IPS-NIHi7 (cell line): ENCODE measurements around the gene ATRX.
"Not testable (repeated sequence)": the region's sequence is repeated elsewhere in the genome, so short reads cannot be mapped to it uniquely, and the experiment has no call there.

ENCODE experiments used
- DNase-seq: peaks from one replicate; pipeline ENCODE4 v3.0.0; 2012; ENCODE audit warnings: mixed read lengths; ENCODE audit errors: extremely low spot score

Gene ATRX

GRCh38 chrX:77628294-77629025 is 157.6 kb downstream of the ATRX start:
- DNase-seq, result no peak

DNA sequence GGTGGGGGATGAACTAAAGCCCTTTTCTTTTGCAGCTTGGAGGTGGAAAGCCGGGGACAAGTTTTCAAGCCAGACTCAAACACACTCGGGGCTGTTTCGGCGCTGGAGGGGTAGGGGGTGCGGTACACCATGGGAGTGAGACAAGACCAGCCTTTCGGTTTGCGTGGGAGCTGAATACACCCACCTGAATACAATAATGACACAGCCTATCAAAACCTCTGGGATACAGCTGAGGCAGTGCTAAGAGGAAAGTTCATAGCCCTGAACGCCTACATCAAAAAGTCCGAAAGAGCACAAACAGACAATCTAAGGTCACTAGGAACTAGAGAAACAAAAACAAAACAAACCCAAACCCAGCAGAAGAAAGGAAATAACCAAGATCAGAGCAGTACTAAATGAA is 163.3 kb downstream of the ATRX start:
- no peak for DNase-seq

DNA sequence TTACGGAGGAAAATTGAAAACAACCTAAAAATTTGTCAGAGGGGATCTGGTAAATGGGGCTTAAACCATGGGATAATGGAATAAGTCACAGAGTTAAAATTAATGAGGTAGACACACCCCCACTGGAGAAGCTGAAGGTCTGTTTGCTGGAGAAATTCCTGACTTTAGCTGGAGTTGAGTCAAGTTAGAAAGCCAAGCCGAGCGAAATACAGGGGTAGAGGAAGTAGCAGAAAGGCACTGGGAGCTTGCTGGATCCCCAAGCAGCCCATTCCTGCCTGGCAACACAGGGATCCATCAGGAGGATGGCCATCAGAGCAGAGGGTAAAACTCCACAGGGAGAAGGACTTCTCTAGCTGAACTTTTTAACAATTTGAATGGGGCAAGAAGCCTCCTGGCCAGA is 163.8 kb downstream of the ATRX start:
- DNase-seq, result no peak

DNA sequence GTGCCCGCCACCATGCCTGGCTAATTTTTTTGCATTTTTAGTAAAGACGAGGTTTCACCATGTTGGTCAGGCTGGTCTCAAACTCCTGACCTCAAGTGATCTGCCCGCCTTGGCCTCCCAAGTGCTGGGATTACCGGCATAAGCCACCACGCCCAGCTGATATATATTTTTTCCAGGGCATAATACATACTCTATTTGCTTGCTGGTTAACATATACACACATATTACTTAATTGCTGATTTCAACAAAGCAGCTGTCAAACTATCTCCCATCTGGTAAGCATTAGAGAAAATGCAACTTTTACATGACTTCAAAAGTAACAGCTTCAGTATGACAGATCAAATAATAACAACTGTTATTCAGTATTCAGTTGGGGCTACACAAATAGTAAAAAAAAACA is 164.6 kb downstream of the ATRX start:
- not testable (repeated sequence) for DNase-seq

DNA sequence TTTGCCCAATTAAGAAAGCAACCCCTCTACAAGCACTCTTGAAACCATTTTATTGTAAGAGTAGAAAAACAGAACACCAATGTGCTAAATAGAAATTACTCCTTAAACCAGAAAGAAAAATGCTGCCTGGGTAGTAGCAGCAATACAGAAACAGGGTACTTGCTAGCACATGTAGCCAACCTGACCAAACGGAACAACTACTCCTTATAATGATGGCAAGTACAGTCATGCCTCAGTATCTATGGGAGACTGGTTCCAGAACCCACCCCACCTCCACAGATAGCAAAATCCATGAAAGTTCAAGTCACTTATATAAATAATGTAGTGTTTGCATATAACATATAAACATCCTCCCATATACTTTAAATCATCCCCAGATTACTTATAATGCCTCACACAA is 168.8 kb downstream of the ATRX start:
- no peak for DNase-seq

- no peak for DNase-seq
Observed at GRCh38 chrX:77603635-77604336, 182.2 kb downstream of the ATRX start.

DNA sequence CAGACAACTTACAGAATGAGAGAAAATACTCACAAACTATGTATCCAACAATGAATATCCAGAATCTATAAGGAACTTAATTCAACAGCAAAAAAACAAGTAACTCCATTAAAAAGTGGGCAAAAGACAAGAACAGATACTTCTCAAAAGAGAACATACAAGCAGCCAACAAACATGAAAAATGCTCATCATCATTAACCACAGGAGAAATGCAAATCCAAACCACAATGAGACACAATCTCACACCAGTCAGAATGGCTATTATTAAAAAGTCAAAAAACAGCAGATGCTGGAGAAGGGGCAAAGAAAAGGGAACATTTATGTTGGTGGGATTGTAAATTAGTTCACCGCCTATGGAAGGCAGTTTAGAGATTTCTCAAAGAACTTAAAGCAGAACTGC is 188.5 kb downstream of the ATRX start:
- DNase-seq, result no peak

DNA sequence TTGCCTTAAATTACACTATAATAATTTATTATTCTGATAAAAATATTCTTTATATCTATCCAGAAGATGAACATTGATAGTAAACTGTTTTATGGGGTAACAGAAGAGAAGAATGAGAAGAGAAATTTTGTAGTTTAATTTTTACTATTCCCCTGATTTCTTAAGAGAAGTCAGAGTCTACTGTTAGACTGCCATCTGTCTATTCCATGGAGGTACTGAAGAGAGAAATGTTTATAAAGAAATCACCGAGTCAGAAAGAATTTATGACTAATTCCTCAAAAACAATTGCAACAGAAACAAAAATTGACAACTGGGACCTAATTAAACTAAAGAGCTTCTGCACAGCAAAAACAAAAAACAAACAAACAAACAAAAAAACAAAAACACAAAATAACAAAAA is 188.9 kb downstream of the ATRX start:
- peak; percentile 7 for DNase-seq

GRCh38 chrX:77595848-77596247 is 190.2 kb downstream of the ATRX start:
- no peak for DNase-seq

- no peak for DNase-seq
Observed at GRCh38 chrX:77572322-77572721, 213.7 kb downstream of the ATRX start.

DNA sequence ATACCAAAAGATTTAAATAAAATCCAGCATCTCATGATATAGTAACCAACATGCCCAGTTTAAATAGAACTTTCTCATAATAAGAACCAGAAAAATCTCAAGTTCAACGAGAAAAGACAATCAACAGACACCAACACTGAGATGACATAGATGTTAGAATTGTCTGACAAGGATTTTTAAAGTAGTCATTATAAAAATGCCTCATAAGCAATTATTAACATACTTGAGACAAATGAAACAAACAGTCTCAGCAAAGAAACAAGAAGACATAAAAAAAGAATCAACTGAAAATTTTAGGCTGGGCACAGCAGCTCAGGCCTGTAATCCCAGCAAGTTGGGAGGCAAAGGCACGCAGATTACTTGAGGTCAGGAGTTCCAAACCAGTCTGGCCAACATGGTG is 220.7 kb downstream of the ATRX start:
- DNase-seq, result no peak

- DNase-seq, result no peak
Observed at GRCh38 chrX:77564823-77565222, 221.2 kb downstream of the ATRX start.

DNA sequence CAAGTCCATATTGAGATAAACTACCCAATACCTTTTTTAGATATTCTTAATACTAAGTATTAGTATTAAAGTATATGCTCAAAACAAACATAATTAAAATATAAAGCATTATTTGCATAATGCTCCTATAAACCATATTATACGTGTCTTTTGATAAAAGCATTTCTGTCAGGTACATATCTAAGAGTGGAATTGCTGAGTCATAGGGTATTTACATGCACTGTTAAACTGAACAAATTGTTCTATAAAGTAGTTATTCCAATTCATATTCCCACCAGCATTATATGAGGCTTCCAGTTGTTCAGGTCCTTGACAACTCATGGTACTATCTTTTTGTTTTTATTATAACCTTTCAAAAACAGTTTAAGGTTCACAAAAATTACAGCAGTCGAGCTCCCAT is 224.6 kb downstream of the ATRX start:
- DNase-seq, result no peak

- DNase-seq, result no peak
Observed at GRCh38 chrX:77556276-77556675, 229.7 kb downstream of the ATRX start.

DNA sequence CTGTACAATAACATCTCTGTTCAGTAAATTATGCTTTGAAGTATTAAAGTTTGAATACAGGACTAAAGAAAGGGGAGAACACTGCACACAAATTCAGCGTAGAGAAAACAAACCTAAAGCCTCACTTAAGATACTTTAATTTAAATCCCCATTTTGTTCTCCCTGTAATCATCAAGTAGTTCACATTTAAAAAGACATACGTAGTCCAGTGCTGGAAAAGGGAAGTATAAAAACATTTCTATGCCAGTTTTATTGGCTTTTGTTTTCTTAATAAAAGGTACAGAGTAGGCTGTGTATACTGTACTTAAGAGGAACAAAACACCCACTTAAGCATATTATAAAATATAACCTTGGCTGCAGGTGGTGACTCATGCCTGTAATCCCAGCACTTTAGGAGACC is 237.3 kb downstream of the ATRX start:
- DNase-seq, result no peak

DNA sequence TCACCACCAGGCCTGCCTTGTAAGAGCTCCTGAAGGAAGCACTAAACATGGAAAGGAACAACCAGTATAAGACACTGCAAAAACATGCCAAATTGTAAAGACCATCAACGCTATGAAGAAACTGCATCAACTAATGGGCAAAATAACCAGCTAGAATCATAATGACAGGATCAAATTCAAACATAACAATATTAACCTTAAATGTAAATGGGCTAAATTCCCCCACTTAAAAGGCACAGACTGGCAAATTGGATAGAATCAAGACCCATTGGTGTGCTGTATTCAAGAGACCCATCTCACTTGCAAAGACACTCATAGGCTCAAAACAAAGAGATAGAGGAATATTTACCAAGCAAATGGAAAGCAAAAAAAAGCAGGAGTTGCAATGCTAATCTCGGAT is 246.2 kb downstream of the ATRX start:
- DNase-seq, result not testable (repeated sequence)

- not testable (repeated sequence) for DNase-seq
Observed at GRCh38 chrX:77531261-77531660, 254.8 kb downstream of the ATRX start.

DNA sequence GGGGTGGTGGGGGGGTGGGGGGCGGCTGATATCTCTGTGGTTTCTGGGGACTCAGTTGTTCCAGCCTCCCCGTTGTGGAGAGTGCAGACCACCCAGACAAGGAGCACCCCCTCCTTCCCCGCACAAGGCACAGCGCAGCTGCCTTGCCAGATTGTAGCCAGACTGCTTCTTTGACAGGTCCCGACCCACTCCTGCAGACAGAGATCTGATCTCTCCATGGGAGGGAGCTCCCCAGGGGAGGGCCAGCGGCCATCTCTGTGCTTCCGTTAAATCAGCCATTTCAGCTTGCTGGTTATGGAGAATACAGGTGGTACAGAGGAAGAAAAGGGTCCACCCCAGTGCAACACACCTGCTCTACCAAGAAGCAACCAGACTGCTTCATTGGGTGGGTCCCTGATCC is 258.0 kb downstream of the ATRX start:
- DNase-seq, result peak; percentile 12

DNA sequence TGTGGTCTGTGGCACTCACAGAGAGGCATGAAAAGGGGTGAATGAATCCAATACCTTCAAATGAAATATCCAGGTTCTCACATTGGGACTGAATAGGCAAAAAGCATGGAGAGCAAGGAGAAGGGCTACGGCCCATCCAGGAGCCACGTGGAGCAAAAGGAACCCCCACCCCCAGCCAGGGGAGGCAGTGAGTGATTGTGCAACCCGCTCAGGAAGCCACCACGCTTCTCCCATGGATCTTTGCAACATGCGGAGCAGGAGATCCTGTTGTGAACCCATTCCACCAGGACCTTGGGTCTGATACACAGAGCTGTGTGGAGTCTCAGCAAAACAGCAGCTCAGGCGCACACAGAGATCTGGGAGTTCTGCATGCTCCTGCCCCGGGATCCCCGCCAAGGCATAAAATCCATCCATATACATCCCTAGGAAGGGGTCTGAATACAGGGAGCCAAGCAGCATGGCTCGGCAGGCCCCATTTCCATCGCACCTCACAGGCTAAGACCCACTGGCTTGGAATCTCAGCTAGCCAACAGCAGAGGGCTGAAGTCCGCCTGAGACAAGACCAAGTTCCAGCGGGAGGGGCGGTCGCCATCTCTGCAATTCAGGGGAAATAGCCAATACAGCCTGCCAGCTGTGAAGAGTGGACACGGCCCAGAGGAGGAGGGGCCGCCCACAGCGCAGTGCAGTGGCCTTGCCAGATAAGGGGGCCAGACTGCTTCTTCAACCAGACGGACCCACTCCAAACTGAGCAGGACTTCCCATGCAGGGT is 258.6 kb downstream of the ATRX start:
- DNase-seq, result peak; percentile 15

GRCh38 chrX:77519765-77520164 is 266.3 kb downstream of the ATRX start:
- DNase-seq, result no peak

DNA sequence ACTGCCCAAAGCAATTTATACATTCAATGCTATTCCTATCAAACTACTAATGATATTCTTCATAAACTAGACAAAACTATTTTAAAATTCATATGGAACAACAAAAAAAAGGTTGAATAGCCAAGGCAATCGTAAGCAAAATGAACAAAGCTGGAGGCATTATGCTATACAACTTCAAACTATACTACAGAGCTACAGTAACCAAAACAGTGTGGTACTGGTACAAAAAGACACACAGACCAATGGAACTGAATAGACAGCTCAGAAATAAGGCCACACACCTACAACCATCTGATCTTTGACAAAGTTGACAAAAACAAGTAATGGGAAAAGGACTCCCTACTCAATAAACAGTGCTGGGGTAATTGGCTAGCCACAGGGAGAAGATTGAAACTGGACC is 271.8 kb downstream of the ATRX start:
- no peak for DNase-seq

DNA sequence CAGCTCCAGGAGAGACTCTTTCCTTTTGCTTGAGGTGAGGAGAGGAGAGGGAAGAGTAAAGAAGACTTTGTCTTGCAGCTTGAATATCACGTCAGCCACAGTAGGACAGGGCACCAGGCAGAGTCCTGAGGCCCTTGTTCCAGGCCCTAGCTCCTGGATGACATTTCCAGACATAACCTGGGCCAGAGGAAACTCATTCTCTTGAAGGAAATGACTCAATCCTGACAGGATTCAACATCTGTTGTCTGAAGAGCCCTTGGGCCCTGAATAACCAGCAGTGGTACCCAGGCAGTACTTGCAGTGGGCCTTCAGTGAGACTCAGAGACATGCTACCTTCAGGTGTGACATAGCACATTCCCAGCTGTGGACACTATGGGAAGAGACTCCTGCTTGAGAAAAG is 276.0 kb downstream of the ATRX start:
- DNase-seq, result no peak

DNA sequence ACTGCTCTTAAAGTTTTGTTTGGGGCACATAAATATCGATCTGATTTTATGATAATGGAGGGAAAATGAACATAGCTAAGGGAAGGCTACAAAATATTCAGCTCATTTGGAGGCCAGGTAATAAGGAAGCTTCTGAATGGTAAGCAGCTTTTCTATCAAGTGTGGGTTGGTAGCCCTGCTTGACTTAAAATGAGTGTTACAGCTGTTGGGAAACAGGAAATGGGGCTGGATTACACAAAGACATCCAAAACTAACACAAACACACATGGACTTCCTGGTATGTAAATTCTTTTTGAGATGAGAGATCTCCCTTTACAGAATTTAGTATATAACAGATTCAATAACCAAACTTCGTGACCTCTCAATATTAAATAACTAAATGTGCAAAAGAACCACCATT is 280.8 kb downstream of the ATRX start:
- no peak for DNase-seq
